ENCODE data around the gene KIAA1549. TPM values are rescaled to one million over a fixed set of nuclear protein-coding genes. Genes with fewer than 3 reads are reported as not detected.

Gene KIAA1549
- total RNA-seq, 1 experiment from 2014 or later, result 26.6 TPM

GRCh38 chr7:138891446-138891810, 89.8 kb downstream of the KIAA1549 start:
- Histone ChIP-seq H3K4me1 (replicated peaks; ENCODE audit: insufficient read depth) (peaks cover 57% of the 10 kb centered on the region), H3K9me3 (ENCODE audit: insufficient read depth, low read depth) (no peaks in the 10 kb centered on the region; the same call in 1 of the 2 replicates), H3K36me3 (ENCODE audit: low read depth) (peaks cover 8% of the 10 kb centered on the region; the same call in 1 of the 2 replicates), H3F3A (ENCODE audit: insufficient read depth, low read depth) (peaks cover 43% of the 10 kb centered on the region), H4K20me1 (ENCODE audit: insufficient read depth) (no peaks in the 10 kb centered on the region), H3K27ac (peak overlapping the region; percentile 78), H3K4me3 (peak overlapping the region; percentile 36; the same call in 1 of the 2 replicates), H3K79me2 (ENCODE audit: low read depth) (no peaks in the 10 kb centered on the region), H3K27me3 (ENCODE audit: insufficient read depth, low read depth) (no peaks in the 10 kb centered on the region), H3K4me2 (peak overlapping the region; percentile 80), H2AFZ (no peak overlapping the region), H3K9me2 (ENCODE audit: insufficient read depth) (no peaks in the 10 kb centered on the region)
- ChIA-PET CTCF (interaction anchor here (0.6 kb wide), 1 partner anchor 891 kb away, joined by 5 read pairs; no protein-coding TSS in a partner anchor), POLR2A (ENCODE audit: unreplicated experiment) (interaction anchor here (0.6 to 1.1 kb wide), 4 partner anchors 67 to 958 kb away, joined by 3 to 5 read pairs (median 4); no protein-coding TSS in a partner anchor)
- TF ChIP-seq CTCF (conservative IDR thresholded peaks at IDR 0.05) (no peak), EZH2 (IDR thresholded peaks at IDR 0.05; ENCODE audit: low read depth) (no peak)
- no peak for DNase-seq
- intact Hi-C loops (cut with micrococcal nuclease; ENCODE audit: unreplicated experiment), result loop anchor here (1.0 to 5.0 kb wide), 6 partner anchors 44 to 341 kb away; partner anchors contain the start of gene UBN2
- BruUV-seq (replicated peaks), result TSS peak; percentile 29

GRCh38 chr7:138890499-138891445, 90.4 kb downstream of the KIAA1549 start:
- H3K4me1 ChIP-seq (replicated peaks; ENCODE audit: insufficient read depth), result peaks cover 52% of the 10 kb centered on the region
- peaks cover 43% of the 10 kb centered on the region for H3F3A ChIP-seq (ENCODE audit: insufficient read depth, low read depth)
- TSS peak; percentile 34 for BruUV-seq (replicated peaks)
- ChIA-PET CTCF (interaction anchor here (0.9 kb wide), 1 partner anchor 152 kb away, joined by 4 read pairs; no protein-coding TSS in a partner anchor), POLR2A (ENCODE audit: unreplicated experiment) (interaction anchor here (0.6 to 1.1 kb wide), 5 partner anchors 68 to 958 kb away, joined by 3 to 5 read pairs (median 3); no protein-coding TSS in a partner anchor)
- TF ChIP-seq CTCF (conservative IDR thresholded peaks at IDR 0.05) (no peak), EZH2 (IDR thresholded peaks at IDR 0.05; ENCODE audit: low read depth) (no peak)
- intact Hi-C loops (cut with micrococcal nuclease; ENCODE audit: unreplicated experiment), result loop anchor here (1.0 to 5.0 kb wide), 6 partner anchors 45 to 342 kb away; partner anchors contain the start of gene UBN2
- no peaks in the 10 kb centered on the region for H4K20me1 ChIP-seq (ENCODE audit: insufficient read depth)
- peaks cover 8% of the 10 kb centered on the region; the same call in 1 of the 2 replicates for H3K36me3 ChIP-seq (ENCODE audit: low read depth)
- DNase-seq, result peak; percentile 92 to 98
- no peaks in the 10 kb centered on the region for H3K27me3 ChIP-seq (ENCODE audit: insufficient read depth, low read depth)
- peak overlapping the region; percentile 40; the same call in 1 of the 2 replicates for H2AFZ ChIP-seq
- H3K27ac ChIP-seq, result peak overlapping the region; percentile 78
- no peaks in the 10 kb centered on the region for H3K9me2 ChIP-seq (ENCODE audit: insufficient read depth)
- H3K79me2 ChIP-seq (ENCODE audit: low read depth), result no peaks in the 10 kb centered on the region
- peak overlapping the region; percentile 36; the same call in 1 of the 2 replicates for H3K4me3 ChIP-seq
- peak overlapping the region; percentile 80 for H3K4me2 ChIP-seq
- H3K9me3 ChIP-seq (ENCODE audit: insufficient read depth, low read depth), result no peaks in the 10 kb centered on the region
